Esophagus muscularis mucosa (tissue), 4 donors: ENCODE results near the gene BANK1. TPM values are rescaled to one million over a fixed set of nuclear protein-coding genes. Genes with fewer than 3 reads are reported as not detected.

Experiments
- DNase-seq: peaks from one replicate; pipeline ENCODE4 v3.0.0-alpha.2; 2017; ENCODE audit errors: extremely low spot score
- H3K27ac ChIP-seq, 4 donors: fragments of 200-600 bp; sonication (generic); replicated peaks in 1 of 4; 1 replicate in 3 of 4; 2 replicates in 1 of 4; pipeline ENCODE4 v1.5.1; 2016 to 2019; ENCODE audit warnings: mild to moderate bottlenecking in 1 of 4
- H3K27me3 ChIP-seq, 4 donors: fragments of 200-600 bp; sonication (generic); one replicate each; pipeline versions ENCODE4 v1.5.1 to v1.6.0; 2016 to 2019
- H3K36me3 ChIP-seq, 4 donors: fragments of 200-600 bp; sonication (generic); one replicate each; pipeline ENCODE4 v1.5.1; 2016 to 2019
- H3K4me1 ChIP-seq, 4 donors: fragments of 200-600 bp; sonication (generic); one replicate each; pipeline ENCODE4 v1.5.1; 2016 to 2019
- H3K4me3 ChIP-seq, 4 donors: fragments of 200-600 bp; sonication (generic); 1 replicate in 2 of 4; 2 replicates in 2 of 4; pipeline ENCODE4 v1.5.1; 2016 to 2019; ENCODE audit warnings: mild to moderate bottlenecking in 4 of 4, moderate library complexity in 1 of 4
- H3K9me3 ChIP-seq, 4 donors: fragments of 200-600 bp; sonication (generic); 1 replicate in 3 of 4; 2 replicates in 1 of 4; pipeline ENCODE4 v1.5.1; 2016 to 2019
- EP300 ChIP-seq: sonication (generic); formaldehyde crosslinking; IDR thresholded peaks from one replicate; pipeline ENCODE4 v1.6.1; 2017; ENCODE audit warnings: antibody characterized with exemption
- POLR2A ChIP-seq: fragments of 450-650 bp; IDR thresholded peaks from one replicate; pipeline ENCODE4 v1.6.1; 2017; ENCODE audit warnings: antibody characterized with exemption, moderate library complexity, mild to moderate bottlenecking, low read depth
- POLR2AphosphoS5 ChIP-seq, 2 donors: sonication (generic); formaldehyde crosslinking; IDR thresholded peaks; one replicate each; pipeline ENCODE4 v1.6.1; 2017; ENCODE audit warnings: antibody characterized with exemption in 2 of 2
- WGBS: methylation state at CpG from one replicate; pipeline ENCODE4 v1.1.5; 2018; 5-methylcytosine and 5-hydroxymethylcytosine counted together
- intact Hi-C: fragments of 100-400 bp; cut with DNase I; formaldehyde crosslinking; loops from one replicate; pipeline ENCODE4 v1.15.1; 2023
- total RNA-seq, 4 donors: library from RNA; depleted of rRNA; stranded (reverse); fragments of >200 nt; gene quantifications; one replicate each; pipeline versions ENCODE4 v1.1.0 to v1.2.1, GENCODE V29; 2016
- TF ChIP-seq, protein P1 (sequence below), 3 experiments: fragments of 200-600 bp in 2 of 3; fragments of 450-650 bp in 1 of 3; sonication (generic) in 2 of 3; IDR thresholded peaks; one replicate each; pipeline ENCODE4 v1.5.1; 2017 to 2019; ENCODE audit warnings: antibody characterized with exemption in 3 of 3, mild to moderate bottlenecking in 2 of 3, moderate library complexity in 1 of 3

BANK1 gene
- total RNA-seq, 4 donors from 2014 or later = 0.45 to 2.7 (median 0.96) TPM

DNA sequence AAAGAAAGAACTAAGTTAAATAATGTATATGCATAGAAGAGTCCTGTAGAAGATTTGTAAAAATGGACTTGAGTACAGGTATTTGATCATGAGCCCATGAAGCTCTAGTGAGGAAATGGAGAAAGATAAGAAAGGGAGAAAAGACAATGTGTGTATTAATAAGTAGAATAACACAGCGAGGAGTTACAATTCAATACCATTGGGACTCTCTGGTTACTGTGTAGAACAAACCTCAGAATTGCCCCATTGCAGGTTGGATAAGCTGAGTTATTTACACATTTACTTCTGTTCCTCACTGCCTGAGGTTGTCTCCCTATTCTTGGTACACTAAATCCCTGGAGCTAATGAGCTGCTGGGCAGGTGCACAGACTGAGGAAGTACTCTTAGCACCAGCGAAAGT lies 33.3 kb downstream of the BANK1 start:
- H3K4me3 ChIP-seq = no peak overlapping the region
- H3K27ac ChIP-seq = no peak overlapping the region
- TF ChIP-seq POLR2AphosphoS5 (IDR thresholded peaks at IDR 0.05) = no peak
- TF ChIP-seq EP300 = no peak
- TF ChIP-seq POLR2A = no peak
- TF ChIP-seq, protein P1, sequence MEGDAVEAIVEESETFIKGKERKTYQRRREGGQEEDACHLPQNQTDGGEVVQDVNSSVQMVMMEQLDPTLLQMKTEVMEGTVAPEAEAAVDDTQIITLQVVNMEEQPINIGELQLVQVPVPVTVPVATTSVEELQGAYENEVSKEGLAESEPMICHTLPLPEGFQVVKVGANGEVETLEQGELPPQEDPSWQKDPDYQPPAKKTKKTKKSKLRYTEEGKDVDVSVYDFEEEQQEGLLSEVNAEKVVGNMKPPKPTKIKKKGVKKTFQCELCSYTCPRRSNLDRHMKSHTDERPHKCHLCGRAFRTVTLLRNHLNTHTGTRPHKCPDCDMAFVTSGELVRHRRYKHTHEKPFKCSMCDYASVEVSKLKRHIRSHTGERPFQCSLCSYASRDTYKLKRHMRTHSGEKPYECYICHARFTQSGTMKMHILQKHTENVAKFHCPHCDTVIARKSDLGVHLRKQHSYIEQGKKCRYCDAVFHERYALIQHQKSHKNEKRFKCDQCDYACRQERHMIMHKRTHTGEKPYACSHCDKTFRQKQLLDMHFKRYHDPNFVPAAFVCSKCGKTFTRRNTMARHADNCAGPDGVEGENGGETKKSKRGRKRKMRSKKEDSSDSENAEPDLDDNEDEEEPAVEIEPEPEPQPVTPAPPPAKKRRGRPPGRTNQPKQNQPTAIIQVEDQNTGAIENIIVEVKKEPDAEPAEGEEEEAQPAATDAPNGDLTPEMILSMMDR (IDR thresholded peaks at IDR 0.05) = no peak
- no peaks in the 10 kb centered on the region for H3K36me3 ChIP-seq
- intact Hi-C loops = no loop called here
- no peaks in the 10 kb centered on the region for H3K9me3 ChIP-seq
- 69% methylated on average over 2 of the region's 2 CpGs for WGBS
- DNase-seq = no peak
- H3K27me3 ChIP-seq = no peaks in the 10 kb centered on the region
- H3K4me1 ChIP-seq = no peaks in the 10 kb centered on the region

DNA sequence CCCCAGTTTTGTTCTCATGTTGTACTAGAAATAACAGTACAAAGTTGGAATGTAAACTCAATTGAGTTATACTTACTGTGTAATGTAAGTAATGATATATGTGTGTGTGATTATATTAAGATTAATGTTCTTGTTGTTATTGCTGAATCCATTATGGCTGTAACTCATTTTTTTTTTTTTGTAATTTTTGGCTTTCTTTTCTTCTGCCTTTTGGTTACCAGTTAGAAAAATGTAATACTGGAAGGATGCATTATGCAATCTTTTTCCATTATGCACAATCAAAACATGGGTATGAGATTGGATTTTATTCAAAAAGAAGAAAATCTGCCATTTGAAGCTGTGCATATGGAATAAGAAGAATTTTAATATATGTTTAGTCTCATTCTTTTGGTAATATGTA lies 34.0 kb downstream of the BANK1 start:
- H3K27ac ChIP-seq = no peak overlapping the region
- intact Hi-C loops = no loop called here
- H3K27me3 ChIP-seq = no peaks in the 10 kb centered on the region
- TF ChIP-seq POLR2AphosphoS5 (IDR thresholded peaks at IDR 0.05) = no peak
- TF ChIP-seq, protein P1 (IDR thresholded peaks at IDR 0.05) = no peak
- TF ChIP-seq POLR2A = no peak
- no peak for TF ChIP-seq EP300
- no peak for DNase-seq
- H3K4me3 ChIP-seq = no peak overlapping the region
- H3K4me1 ChIP-seq = no peaks in the 10 kb centered on the region
- H3K9me3 ChIP-seq = no peaks in the 10 kb centered on the region
- no peaks in the 10 kb centered on the region for H3K36me3 ChIP-seq

DNA sequence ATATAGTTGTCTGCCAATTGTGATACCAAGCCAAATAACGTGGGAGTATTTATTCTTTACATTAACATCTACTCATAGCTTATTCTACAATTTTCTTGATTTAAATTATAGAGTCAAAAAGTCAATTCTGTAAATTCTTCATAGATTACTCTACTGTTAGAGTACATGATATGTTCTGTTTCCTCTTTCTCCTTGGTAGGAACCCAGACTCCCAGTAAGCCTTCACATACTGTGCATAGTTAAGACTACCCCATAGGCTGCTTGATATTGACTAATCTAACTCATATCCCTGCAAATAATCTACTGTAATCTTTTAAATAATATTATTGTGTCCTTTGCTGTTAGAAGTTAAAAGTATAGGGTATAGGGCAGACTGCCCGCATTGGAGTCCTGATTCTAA lies 35.4 kb downstream of the BANK1 start:
- H3K27me3 ChIP-seq = no peaks in the 10 kb centered on the region
- WGBS = 83% methylated on average over 2 of the region's 2 CpGs
- H3K36me3 ChIP-seq = no peaks in the 10 kb centered on the region
- intact Hi-C loops = no loop called here
- no peak overlapping the region for H3K27ac ChIP-seq
- no peak for DNase-seq
- H3K4me3 ChIP-seq = no peak overlapping the region
- TF ChIP-seq POLR2A (no peak), POLR2AphosphoS5 (IDR thresholded peaks at IDR 0.05) (no peak), EP300 (no peak)
- TF ChIP-seq, protein P1 (IDR thresholded peaks at IDR 0.05) = no peak
- H3K4me1 ChIP-seq = no peaks in the 10 kb centered on the region
- H3K9me3 ChIP-seq = no peaks in the 10 kb centered on the region

DNA sequence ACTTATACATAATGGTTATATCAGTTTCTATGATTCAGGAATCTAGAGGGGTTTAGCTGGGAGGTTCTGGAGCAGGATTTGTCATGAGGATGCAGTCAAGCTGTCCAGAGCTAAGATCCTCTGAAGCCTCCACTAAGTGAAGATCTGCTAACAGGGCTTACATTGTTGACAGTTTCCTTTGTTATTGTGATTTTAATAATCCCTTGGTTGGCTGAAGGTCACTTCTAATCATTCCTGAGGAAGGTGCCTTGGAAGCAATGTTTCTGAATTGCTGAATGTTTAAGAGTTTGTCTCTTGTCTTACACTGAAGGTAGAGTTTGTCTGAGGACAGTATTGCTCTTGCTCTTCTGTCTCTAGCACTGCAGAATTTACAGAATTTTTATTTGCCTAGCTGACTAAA lies 41.3 kb downstream of the BANK1 start:
- no peak for DNase-seq
- no peaks in the 10 kb centered on the region for H3K9me3 ChIP-seq
- H3K27me3 ChIP-seq = no peaks in the 10 kb centered on the region
- TF ChIP-seq, protein P1 (IDR thresholded peaks at IDR 0.05) = no peak
- TF ChIP-seq EP300 (no peak), POLR2AphosphoS5 (IDR thresholded peaks at IDR 0.05) (no peak), POLR2A (no peak)
- no peak overlapping the region for H3K4me3 ChIP-seq
- intact Hi-C loops = no loop called here
- H3K36me3 ChIP-seq = no peaks in the 10 kb centered on the region
- no peaks in the 10 kb centered on the region for H3K4me1 ChIP-seq
- no peak overlapping the region for H3K27ac ChIP-seq

DNA sequence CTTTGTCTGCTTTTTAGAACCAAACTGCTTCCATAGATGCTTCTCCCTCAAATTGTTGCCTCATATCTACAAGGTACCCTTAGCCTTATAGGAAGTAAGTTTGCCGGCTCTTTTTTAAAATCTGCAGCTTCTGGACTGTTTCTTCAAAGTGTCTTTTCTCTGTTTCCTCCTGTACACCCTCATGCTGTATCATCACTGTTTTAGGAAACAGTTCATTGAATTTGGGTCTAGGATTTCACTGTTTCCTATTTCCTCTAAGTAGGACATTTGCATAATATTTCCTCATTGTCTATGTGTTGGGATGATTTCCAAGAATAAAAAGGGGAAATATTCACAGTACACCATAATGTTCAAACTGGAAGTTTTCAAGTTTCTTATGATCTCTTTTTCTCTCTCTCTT lies 43.0 kb downstream of the BANK1 start:
- Histone ChIP-seq H3K9me3 (no peaks in the 10 kb centered on the region), H3K4me1 (no peaks in the 10 kb centered on the region), H3K4me3 (no peak overlapping the region), H3K27me3 (no peaks in the 10 kb centered on the region), H3K36me3 (no peaks in the 10 kb centered on the region), H3K27ac (no peak overlapping the region)
- DNase-seq = no peak
- intact Hi-C loops = no loop called here
- 83% methylated on average over 1 of the region's 1 CpG for WGBS
- TF ChIP-seq EP300 (no peak), POLR2A (no peak), POLR2AphosphoS5 (IDR thresholded peaks at IDR 0.05) (no peak)
- TF ChIP-seq, protein P1 (IDR thresholded peaks at IDR 0.05) = no peak
